Stimulated activated CD4-positive, alpha-beta T cell treated with anti-CD3 and anti-CD28 coated beads, Interleukin-1b, Interleukin-23, amount 100 ng/mL, for 4 hours (primary cell): ENCODE results near the gene EDIL3.
"Not testable (repeated sequence)": the region's sequence is repeated elsewhere in the genome, so short reads cannot be mapped to it uniquely, and the experiment has no call there.

ENCODE experiments used
- DNase-seq, 2 donors: peaks; one replicate each; pipeline ENCODE4 v3.0.0-alpha.2; 2020; ENCODE audit warnings: low read depth in 2 of 2

Gene EDIL3

GRCh38 chr5:84299959-84300358 is 84.7 kb downstream of the EDIL3 start:
- no peak for DNase-seq

GRCh38 chr5:84298628-84299027 is 86.1 kb downstream of the EDIL3 start:
- no peak for DNase-seq

GRCh38 chr5:84297641-84298040 is 87.0 kb downstream of the EDIL3 start:
- DNase-seq: not testable (repeated sequence)

- DNase-seq: no peak
Measured at GRCh38 chr5:84292788-84293653, 91.7 kb downstream of the EDIL3 start.

- no peak for DNase-seq
Measured at GRCh38 chr5:84292000-84292642, 92.6 kb downstream of the EDIL3 start.

- no peak for DNase-seq
Measured at GRCh38 chr5:84290673-84291072, 94.0 kb downstream of the EDIL3 start.

GRCh38 chr5:84290161-84290560 is 94.5 kb downstream of the EDIL3 start:
- no peak for DNase-seq

- DNase-seq: no peak
Measured at GRCh38 chr5:84287951-84288350, 96.7 kb downstream of the EDIL3 start.

- DNase-seq: no peak
Measured at GRCh38 chr5:84286662-84287061, 98.0 kb downstream of the EDIL3 start.

- DNase-seq: no peak
Measured at GRCh38 chr5:84285641-84286637, 98.7 kb downstream of the EDIL3 start.

- DNase-seq: no peak
Measured at GRCh38 chr5:84281383-84281782, 103.3 kb downstream of the EDIL3 start.

- no peak for DNase-seq
Measured at GRCh38 chr5:84279234-84279633, 105.4 kb downstream of the EDIL3 start.

GRCh38 chr5:84275609-84276008 is 109.1 kb downstream of the EDIL3 start:
- no peak for DNase-seq

- DNase-seq: no peak
Measured at GRCh38 chr5:84274585-84275468, 109.9 kb downstream of the EDIL3 start.

- DNase-seq: no peak
Measured at GRCh38 chr5:84273517-84273883, 111.2 kb downstream of the EDIL3 start.

GRCh38 chr5:84272771-84273516 is 111.7 kb downstream of the EDIL3 start:
- DNase-seq: no peak

- no peak for DNase-seq
Measured at GRCh38 chr5:84265739-84266550, 118.7 kb downstream of the EDIL3 start.

GRCh38 chr5:84265130-84265529 is 119.5 kb downstream of the EDIL3 start:
- no peak for DNase-seq

- no peak for DNase-seq
Measured at GRCh38 chr5:84260939-84261338, 123.7 kb downstream of the EDIL3 start.
